HepG2 (cell line): Measurements from ENCODE around the gene ZACN. TPM values are rescaled to one million over a fixed set of nuclear protein-coding genes. Genes with fewer than 3 reads are reported as not detected.

Experiments used
- HOXA3 ChIP-seq: sonication (generic); formaldehyde crosslinking; IDR thresholded peaks from 2 replicates; pipeline ENCODE4 v1.5.0; 2020; ENCODE audit warnings: missing genetic modification reagents
- HOXA7 ChIP-seq: sonication (generic); formaldehyde crosslinking; IDR thresholded peaks from 2 replicates; pipeline ENCODE4 v1.8.1; 2022; ENCODE audit warnings: mild to moderate bottlenecking, missing genetic modification reagents, moderate library complexity
- MEIS1 ChIP-seq: sonication (generic); formaldehyde crosslinking; IDR thresholded peaks from 2 replicates; pipeline ENCODE4 v1.9.0; 2021; ENCODE audit warnings: mild to moderate bottlenecking, missing genetic modification reagents, moderate library complexity, borderline replicate concordance
- MIXL1 ChIP-seq: IDR thresholded peaks from 2 replicates; pipeline ENCODE4 v1.6.1; 2016
- MTF2 ChIP-seq: sonication (generic); formaldehyde crosslinking; IDR thresholded peaks from 2 replicates; pipeline ENCODE4 v1.5.0; 2020; ENCODE audit warnings: missing genetic modification reagents, borderline replicate concordance
- SETDB1 ChIP-seq: sonication (generic); formaldehyde crosslinking; IDR thresholded peaks from 2 replicates; pipeline ENCODE4 v1.5.1; 2020; ENCODE audit warnings: missing genetic modification reagents, mild to moderate bottlenecking, borderline replicate concordance
- SYNCRIP ChIP-seq: fragments of 200-400 bp; formaldehyde crosslinking; IDR thresholded peaks from 2 replicates; pipeline ENCODE4 v1.6.1; 2018; ENCODE audit warnings: mild to moderate bottlenecking, low read depth, low read length; ENCODE audit not compliant: insufficient read depth
- THYN1 ChIP-seq: sonication (generic); formaldehyde crosslinking; IDR thresholded peaks from 2 replicates; pipeline ENCODE4 v1.8.1; 2023; ENCODE audit warnings: low read depth, mild to moderate bottlenecking, moderate library complexity, missing genetic modification reagents, borderline replicate concordance
- ZBTB20 ChIP-seq: sonication (generic); formaldehyde crosslinking; IDR thresholded peaks from 2 replicates; pipeline ENCODE4 v1.8.1; 2023; ENCODE audit warnings: missing genetic modification reagents, low read depth, mild to moderate bottlenecking, borderline replicate concordance
- ZBTB38 ChIP-seq: sonication (generic); formaldehyde crosslinking; IDR thresholded peaks from 2 replicates; pipeline ENCODE4 v1.5.1; 2020; ENCODE audit warnings: mild to moderate bottlenecking, missing genetic modification reagents
- ZC3H4 ChIP-seq: sonication (generic); formaldehyde crosslinking; IDR thresholded peaks from 2 replicates; pipeline ENCODE4 v1.4.0; 2020; ENCODE audit warnings: missing genetic modification reagents, borderline replicate concordance
- ZNF30 ChIP-seq: sonication (generic); formaldehyde crosslinking; IDR thresholded peaks from 2 replicates; pipeline ENCODE4 v1.5.0; 2020; ENCODE audit warnings: mild to moderate bottlenecking, missing genetic modification reagents
- ZNF335 ChIP-seq: sonication (generic); formaldehyde crosslinking; IDR thresholded peaks from 2 replicates; pipeline ENCODE4 v1.4.0; 2020; ENCODE audit warnings: missing genetic modification reagents
- ZNF570 ChIP-seq: sonication (generic); formaldehyde crosslinking; IDR thresholded peaks from 2 replicates; pipeline ENCODE4 v1.4.0; 2020; ENCODE audit warnings: mild to moderate bottlenecking, missing genetic modification reagents, borderline replicate concordance
- ZNF816 ChIP-seq: sonication (generic); formaldehyde crosslinking; IDR thresholded peaks from 2 replicates; pipeline ENCODE4 v1.8.0; 2022; ENCODE audit warnings: missing genetic modification reagents, mild to moderate bottlenecking, borderline replicate concordance
- polyA plus RNA-seq, 8 experiments: library from polyadenylated mRNA; depleted of rRNA in 3 of 8; stranded (reverse) in 7 of 8; unstranded in 1 of 8; fragments of >200 nt; fragmentation: Illumina TruSeq in 4 of 8; extraction: Trizol in 4 of 8; gene quantifications; 2 replicates each; pipeline versions ENCODE4 v1.2.1 to v1.2.3, GENCODE V29; 2011 to 2016; ENCODE audit warnings: low read depth in 4 of 8, missing spikeins in 1 of 8, mixed read lengths in 1 of 8; ENCODE audit not compliant: insufficient read depth in 1 of 8
- total RNA-seq, 5 experiments: library from RNA; depleted of rRNA; stranded (reverse); fragments of >200 nt; fragmentation: Illumina TruSeq; extraction: Trizol; gene quantifications; 2 replicates each; pipeline ENCODE4 v1.2.3, GENCODE V29; 2016; ENCODE audit warnings: low read depth in 1 of 5
- TF ChIP-seq, protein P1 (sequence below): sonication (generic); formaldehyde crosslinking; IDR thresholded peaks from 2 replicates; pipeline ENCODE4 v1.5.1; 2020; ENCODE audit warnings: mild to moderate bottlenecking, missing genetic modification reagents, moderate library complexity
- TF ChIP-seq, protein P2 (sequence below): sonication (generic); formaldehyde crosslinking; IDR thresholded peaks from 2 replicates; pipeline ENCODE4 v1.5.0; 2020; ENCODE audit warnings: mild to moderate bottlenecking, low read depth, missing genetic modification reagents, borderline replicate concordance
- TF ChIP-seq, protein P3 (sequence below): IDR thresholded peaks from 2 replicates; pipeline ENCODE4 v1.6.1; 2016
- TF ChIP-seq, protein P4 (sequence below): IDR thresholded peaks from 2 replicates; pipeline ENCODE4 v1.6.1; 2016; ENCODE audit warnings: mild to moderate bottlenecking, missing biosample characterization, missing genetic modification reagents
- TF ChIP-seq, protein P5 (sequence below): sonication (generic); formaldehyde crosslinking; IDR thresholded peaks from 2 replicates; pipeline ENCODE4 v1.9.0; 2021; ENCODE audit warnings: missing genetic modification reagents, borderline replicate concordance

The ZACN gene
- total and polyA plus RNA-seq, 2 of the 13 experiments (the other 11 are each of a cell fraction or from before 2014, with no cell fraction given) = 0.11 to 0.15 TPM

DNA sequence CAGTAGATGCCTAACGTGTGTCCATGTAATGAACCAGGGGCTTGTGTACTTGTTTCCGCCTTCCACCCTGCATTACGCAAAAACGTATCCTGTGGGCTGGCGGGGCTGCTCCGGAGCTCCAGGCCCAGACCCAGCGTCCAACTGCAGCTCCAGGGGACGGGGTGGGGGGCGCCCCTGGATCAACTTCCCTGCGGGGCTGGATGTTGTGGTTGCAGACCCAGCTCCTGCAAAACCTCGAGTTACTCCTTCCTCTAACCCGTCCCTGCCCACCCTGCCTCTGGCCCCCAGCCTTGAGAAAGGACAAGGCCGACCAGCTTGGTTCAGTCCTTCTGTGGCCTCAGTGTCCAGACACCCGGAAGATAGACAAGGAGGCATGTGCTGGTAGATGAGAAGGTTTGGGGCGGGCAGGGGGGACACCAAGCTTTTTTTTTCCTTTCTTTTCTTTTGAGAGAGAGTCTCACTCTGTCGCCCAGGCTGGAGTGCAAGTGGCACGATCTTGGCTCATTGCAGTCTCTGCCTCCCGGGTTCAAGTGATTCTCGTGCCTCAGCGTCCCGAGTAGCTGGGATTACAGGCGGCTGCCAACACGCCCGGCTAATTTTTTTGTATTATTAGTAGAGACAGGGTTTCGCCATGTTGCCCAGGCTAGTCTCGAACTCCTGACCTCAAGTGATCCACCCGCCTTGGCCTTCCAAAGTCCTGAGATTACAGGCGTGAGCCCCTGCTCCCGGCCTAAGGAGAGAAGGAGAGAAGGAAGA, 25.3 kb downstream of the ZACN start (continued):
- TF ChIP-seq, protein P1, sequence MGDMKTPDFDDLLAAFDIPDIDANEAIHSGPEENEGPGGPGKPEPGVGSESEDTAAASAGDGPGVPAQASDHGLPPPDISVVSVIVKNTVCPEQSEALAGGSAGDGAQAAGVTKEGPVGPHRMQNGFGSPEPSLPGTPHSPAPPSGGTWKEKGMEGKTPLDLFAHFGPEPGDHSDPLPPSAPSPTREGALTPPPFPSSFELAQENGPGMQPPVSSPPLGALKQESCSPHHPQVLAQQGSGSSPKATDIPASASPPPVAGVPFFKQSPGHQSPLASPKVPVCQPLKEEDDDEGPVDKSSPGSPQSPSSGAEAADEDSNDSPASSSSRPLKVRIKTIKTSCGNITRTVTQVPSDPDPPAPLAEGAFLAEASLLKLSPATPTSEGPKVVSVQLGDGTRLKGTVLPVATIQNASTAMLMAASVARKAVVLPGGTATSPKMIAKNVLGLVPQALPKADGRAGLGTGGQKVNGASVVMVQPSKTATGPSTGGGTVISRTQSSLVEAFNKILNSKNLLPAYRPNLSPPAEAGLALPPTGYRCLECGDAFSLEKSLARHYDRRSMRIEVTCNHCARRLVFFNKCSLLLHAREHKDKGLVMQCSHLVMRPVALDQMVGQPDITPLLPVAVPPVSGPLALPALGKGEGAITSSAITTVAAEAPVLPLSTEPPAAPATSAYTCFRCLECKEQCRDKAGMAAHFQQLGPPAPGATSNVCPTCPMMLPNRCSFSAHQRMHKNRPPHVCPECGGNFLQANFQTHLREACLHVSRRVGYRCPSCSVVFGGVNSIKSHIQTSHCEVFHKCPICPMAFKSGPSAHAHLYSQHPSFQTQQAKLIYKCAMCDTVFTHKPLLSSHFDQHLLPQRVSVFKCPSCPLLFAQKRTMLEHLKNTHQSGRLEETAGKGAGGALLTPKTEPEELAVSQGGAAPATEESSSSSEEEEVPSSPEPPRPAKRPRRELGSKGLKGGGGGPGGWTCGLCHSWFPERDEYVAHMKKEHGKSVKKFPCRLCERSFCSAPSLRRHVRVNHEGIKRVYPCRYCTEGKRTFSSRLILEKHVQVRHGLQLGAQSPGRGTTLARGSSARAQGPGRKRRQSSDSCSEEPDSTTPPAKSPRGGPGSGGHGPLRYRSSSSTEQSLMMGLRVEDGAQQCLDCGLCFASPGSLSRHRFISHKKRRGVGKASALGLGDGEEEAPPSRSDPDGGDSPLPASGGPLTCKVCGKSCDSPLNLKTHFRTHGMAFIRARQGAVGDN (CRISPR knock-in tag) = no peak; the same call in 1 of the 2 replicates
- TF ChIP-seq ZNF30 (CRISPR knock-in tag) (no peak), MIXL1 (CRISPR knock-in tag) (no peak), ZNF335 (no peak), THYN1 (CRISPR knock-in tag) (no peak), ZNF816 (peak; percentile 48; the same call in 1 of the 2 replicates), SYNCRIP (no peak), ZBTB20 (CRISPR knock-in tag) (no peak), MEIS1 (no peak), ZC3H4 (CRISPR knock-in tag) (peak; percentile 90), SETDB1 (CRISPR knock-in tag) (no peak), ZNF570 (CRISPR knock-in tag) (no peak), ZBTB38 (CRISPR knock-in tag) (peak; percentile 99), MTF2 (CRISPR knock-in tag) (peak; percentile 78; the same call in 1 of the 2 replicates), HOXA7 (CRISPR knock-in tag) (no peak), HOXA3 (CRISPR knock-in tag) (no peak)
- TF ChIP-seq, protein P2, sequence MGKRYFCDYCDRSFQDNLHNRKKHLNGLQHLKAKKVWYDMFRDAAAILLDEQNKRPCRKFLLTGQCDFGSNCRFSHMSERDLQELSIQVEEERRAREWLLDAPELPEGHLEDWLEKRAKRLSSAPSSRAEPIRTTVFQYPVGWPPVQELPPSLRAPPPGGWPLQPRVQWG (CRISPR knock-in tag) = no peak
- TF ChIP-seq, protein P3, sequence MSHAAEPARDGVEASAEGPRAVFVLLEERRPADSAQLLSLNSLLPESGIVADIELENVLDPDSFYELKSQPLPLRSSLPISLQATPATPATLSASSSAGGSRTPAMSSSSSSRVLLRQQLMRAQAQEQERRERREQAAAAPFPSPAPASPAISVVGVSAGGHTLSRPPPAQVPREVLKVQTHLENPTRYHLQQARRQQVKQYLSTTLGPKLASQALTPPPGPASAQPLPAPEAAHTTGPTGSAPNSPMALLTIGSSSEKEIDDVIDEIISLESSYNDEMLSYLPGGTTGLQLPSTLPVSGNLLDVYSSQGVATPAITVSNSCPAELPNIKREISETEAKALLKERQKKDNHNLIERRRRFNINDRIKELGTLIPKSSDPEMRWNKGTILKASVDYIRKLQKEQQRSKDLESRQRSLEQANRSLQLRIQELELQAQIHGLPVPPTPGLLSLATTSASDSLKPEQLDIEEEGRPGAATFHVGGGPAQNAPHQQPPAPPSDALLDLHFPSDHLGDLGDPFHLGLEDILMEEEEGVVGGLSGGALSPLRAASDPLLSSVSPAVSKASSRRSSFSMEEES (CRISPR knock-in tag) = no peak; the same call in 1 of the 2 replicates
- TF ChIP-seq, protein P4, sequence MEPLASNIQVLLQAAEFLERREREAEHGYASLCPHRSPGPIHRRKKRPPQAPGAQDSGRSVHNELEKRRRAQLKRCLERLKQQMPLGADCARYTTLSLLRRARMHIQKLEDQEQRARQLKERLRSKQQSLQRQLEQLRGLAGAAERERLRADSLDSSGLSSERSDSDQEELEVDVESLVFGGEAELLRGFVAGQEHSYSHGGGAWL (CRISPR knock-in tag) = 0 out of 2 replicates have a peak, but pooled peaks have one; percentile 12
- TF ChIP-seq, protein P5, sequence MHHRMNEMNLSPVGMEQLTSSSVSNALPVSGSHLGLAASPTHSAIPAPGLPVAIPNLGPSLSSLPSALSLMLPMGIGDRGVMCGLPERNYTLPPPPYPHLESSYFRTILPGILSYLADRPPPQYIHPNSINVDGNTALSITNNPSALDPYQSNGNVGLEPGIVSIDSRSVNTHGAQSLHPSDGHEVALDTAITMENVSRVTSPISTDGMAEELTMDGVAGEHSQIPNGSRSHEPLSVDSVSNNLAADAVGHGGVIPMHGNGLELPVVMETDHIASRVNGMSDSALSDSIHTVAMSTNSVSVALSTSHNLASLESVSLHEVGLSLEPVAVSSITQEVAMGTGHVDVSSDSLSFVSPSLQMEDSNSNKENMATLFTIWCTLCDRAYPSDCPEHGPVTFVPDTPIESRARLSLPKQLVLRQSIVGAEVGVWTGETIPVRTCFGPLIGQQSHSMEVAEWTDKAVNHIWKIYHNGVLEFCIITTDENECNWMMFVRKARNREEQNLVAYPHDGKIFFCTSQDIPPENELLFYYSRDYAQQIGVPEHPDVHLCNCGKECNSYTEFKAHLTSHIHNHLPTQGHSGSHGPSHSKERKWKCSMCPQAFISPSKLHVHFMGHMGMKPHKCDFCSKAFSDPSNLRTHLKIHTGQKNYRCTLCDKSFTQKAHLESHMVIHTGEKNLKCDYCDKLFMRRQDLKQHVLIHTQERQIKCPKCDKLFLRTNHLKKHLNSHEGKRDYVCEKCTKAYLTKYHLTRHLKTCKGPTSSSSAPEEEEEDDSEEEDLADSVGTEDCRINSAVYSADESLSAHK = no peak
